PC-9 (cell line): Measurements from ENCODE around the gene ABLIM2. TPM values are rescaled to one million over a fixed set of nuclear protein-coding genes. Genes with fewer than 3 reads are reported as not detected.

Experiments used
- BruUV-seq: library from RNA; stranded (reverse); fragments of 400-500 nt; replicated peaks from 2 replicates; lab custom pipeline; 2021; lab: Mats Ljungman, UMichigan
- CTCF ChIA-PET: fragments of 300-600 bp; sonication (Branson Sonifier 250); formaldehyde crosslinking; loops from one replicate; lab custom pipeline; 2022; ENCODE audit warnings: antibody characterized with exemption; lab: Charles Lee
- POLR2A ChIA-PET: fragments of 300-600 bp; sonication (Branson Sonifier 250); formaldehyde crosslinking; loops from one replicate; lab custom pipeline; 2022; ENCODE audit warnings: antibody characterized with exemption; ENCODE audit not compliant: unreplicated experiment; lab: Charles Lee
- DNase-seq, 2 experiments: peaks; one replicate each; pipeline versions ENCODE4 v3.0.0 to v3.0.0-alpha.2; 2015 to 2022; ENCODE audit warnings: mixed read lengths in 1 of 2
- H2AFZ ChIP-seq: fragments of 200-600 bp; sonication (generic); 2 replicates; pipeline ENCODE4 v1.8.1; 2017; ENCODE audit warnings: antibody characterized with exemption
- H3F3A ChIP-seq: fragments of 200-600 bp; sonication (generic); 2 replicates; pipeline ENCODE4 v1.8.1; 2017; ENCODE audit warnings: antibody characterized with exemption, mild to moderate bottlenecking, low read depth; ENCODE audit not compliant: insufficient read depth
- H3K27ac ChIP-seq: fragments of 200-600 bp; sonication (generic); 2 replicates; pipeline ENCODE4 v1.6.1; 2016; ENCODE audit warnings: mixed run types
- H3K27me3 ChIP-seq: fragments of 200-600 bp; sonication (generic); 2 replicates; pipeline ENCODE4 v1.6.1; 2016; ENCODE audit warnings: low read depth, mixed run types; ENCODE audit not compliant: insufficient read depth
- H3K36me3 ChIP-seq: fragments of 200-600 bp; sonication (generic); 2 replicates; pipeline ENCODE4 v1.6.1; 2016; ENCODE audit warnings: low read depth, mixed run types
- H3K4me1 ChIP-seq: fragments of 200-600 bp; sonication (generic); replicated peaks from 2 replicates; pipeline ENCODE4 v1.6.1; 2016; ENCODE audit warnings: mixed run types; ENCODE audit not compliant: insufficient read depth
- H3K4me2 ChIP-seq: fragments of 200-600 bp; sonication (generic); 2 replicates; pipeline ENCODE4 v1.6.1; 2017; ENCODE audit warnings: mixed run types
- H3K4me3 ChIP-seq: fragments of 200-600 bp; sonication (generic); 2 replicates; pipeline ENCODE4 v1.6.1; 2016; ENCODE audit warnings: mixed run types
- H3K79me2 ChIP-seq: fragments of 200-600 bp; sonication (generic); 2 replicates; pipeline ENCODE4 v1.6.1; 2017; ENCODE audit warnings: low read depth, mixed run types
- H3K9me2 ChIP-seq: fragments of 200-600 bp; sonication (generic); 2 replicates; pipeline ENCODE4 v1.8.1; 2017; ENCODE audit warnings: mild to moderate bottlenecking; ENCODE audit not compliant: insufficient read depth
- H3K9me3 ChIP-seq: fragments of 200-600 bp; sonication (generic); 2 replicates; pipeline ENCODE4 v1.8.1; 2016; ENCODE audit warnings: low read depth; ENCODE audit not compliant: insufficient read depth
- H4K20me1 ChIP-seq: fragments of 200-600 bp; sonication (generic); 2 replicates; pipeline ENCODE4 v1.8.1; 2017; ENCODE audit not compliant: insufficient read depth
- CTCF ChIP-seq: fragments of 200-600 bp; sonication (generic); conservative IDR thresholded peaks from 2 replicates; pipeline ENCODE4 v1.6.1; 2017; ENCODE audit warnings: mixed run types, antibody characterized with exemption, mild to moderate bottlenecking, moderate library complexity
- EZH2 ChIP-seq: fragments of 200-600 bp; sonication (generic); IDR thresholded peaks from 2 replicates; pipeline ENCODE4 v1.8.0; 2017; ENCODE audit warnings: antibody characterized with exemption, low read depth
- intact Hi-C: fragments of 100-400 bp; cut with micrococcal nuclease; formaldehyde crosslinking; loops from one replicate; pipeline ENCODE4 v1.10.0; 2022; ENCODE audit not compliant: unreplicated experiment
- total RNA-seq: library from RNA; stranded (reverse); gene quantifications from 2 replicates; pipeline ENCODE4 v1.2.3, GENCODE V29; 2021

Gene ABLIM2
- total RNA-seq, 1 experiment from 2014 or later = 1.6 TPM

- CTCF ChIA-PET = no interaction called here
- H3F3A ChIP-seq = no peaks in the 10 kb centered on the region
- no peaks in the 10 kb centered on the region; the same call in 1 of the 2 replicates for H3K9me3 ChIP-seq
- intact Hi-C loops = no loop called here
- no peak overlapping the region for H2AFZ ChIP-seq
- no peak overlapping the region for H3K27ac ChIP-seq
- TF ChIP-seq CTCF = no peak
- no peak for TF ChIP-seq EZH2
- H3K4me1 ChIP-seq = no peaks in the 10 kb centered on the region
- no peak overlapping the region for H3K4me2 ChIP-seq
- no peaks in the 10 kb centered on the region for H4K20me1 ChIP-seq
- no peaks in the 10 kb centered on the region for H3K9me2 ChIP-seq
- BruUV-seq = no TSS peak
- H3K79me2 ChIP-seq = no peaks in the 10 kb centered on the region
- H3K36me3 ChIP-seq = no peaks in the 10 kb centered on the region
- no peak overlapping the region for H3K4me3 ChIP-seq
- POLR2A ChIA-PET = interaction anchor here (0.6 kb wide), 1 partner anchor 123 kb away, joined by 3 read pairs; no protein-coding TSS in a partner anchor
- no peak for DNase-seq
- H3K27me3 ChIP-seq = peaks cover 4% of the 10 kb centered on the region; the same call in 1 of the 2 replicates
Measured at GRCh38 chr4:8087921-8088495, 70.6 kb downstream of the ABLIM2 start.

- H3K27me3 ChIP-seq = peaks cover 7% of the 10 kb centered on the region; the same call in 1 of the 2 replicates
- CTCF ChIA-PET = no interaction called here
Measured at GRCh38 chr4:8086783-8087445, 71.7 kb downstream of the ABLIM2 start.

More at GRCh38 chr4:8086783-8087445, 71.7 kb downstream of the ABLIM2 start:
- no peak overlapping the region for H3K27ac ChIP-seq
- H3K9me3 ChIP-seq = no peaks in the 10 kb centered on the region
- no peaks in the 10 kb centered on the region for H3K36me3 ChIP-seq
- no peaks in the 10 kb centered on the region for H3F3A ChIP-seq
- intact Hi-C loops = no loop called here
- no peaks in the 10 kb centered on the region for H3K79me2 ChIP-seq
- no peaks in the 10 kb centered on the region for H3K4me1 ChIP-seq
- no peak for DNase-seq
- no peaks in the 10 kb centered on the region for H3K9me2 ChIP-seq
- POLR2A ChIA-PET = interaction anchor here (0.6 kb wide), 1 partner anchor 122 kb away, joined by 3 read pairs; no protein-coding TSS in a partner anchor
- no peak overlapping the region for H3K4me3 ChIP-seq
- H4K20me1 ChIP-seq = no peaks in the 10 kb centered on the region
- no peak overlapping the region for H3K4me2 ChIP-seq
- no peak overlapping the region for H2AFZ ChIP-seq
- BruUV-seq = no TSS peak
- no peak for TF ChIP-seq CTCF
- TF ChIP-seq EZH2 = no peak
